Measurements from ENCODE around the gene TTF2. TPM values are rescaled to one million over a fixed set of nuclear protein-coding genes. Genes with fewer than 3 reads are reported as not detected.

TTF2 gene
- total RNA-seq, 1 experiment from 2014 or later: 38.6 TPM

- no peak for DNase-seq (ENCODE audit: unreplicated experiment)
- H3K4me1 Mint-ChIP-seq (ENCODE audit: insufficient read depth, unreplicated experiment): no peaks in the 10 kb centered on the region
- ChIA-PET POLR2A (no interaction called here), CTCF (interaction anchor here (1.4 kb wide), 1 partner anchor 11 kb away, joined by 4 read pairs; no protein-coding TSS in a partner anchor)
- H3K27ac Mint-ChIP-seq (ENCODE audit: low read depth, unreplicated experiment): no peak overlapping the region
- H3K9me3 Mint-ChIP-seq (ENCODE audit: unreplicated experiment): no peaks in the 10 kb centered on the region
- no peaks in the 10 kb centered on the region for H3K27me3 Mint-ChIP-seq (ENCODE audit: insufficient read depth, unreplicated experiment)
- peaks cover 6% of the 10 kb centered on the region for H3K36me3 Mint-ChIP-seq (ENCODE audit: insufficient read depth, unreplicated experiment)
- no peak for TF ChIP-seq CTCF (IDR thresholded peaks at IDR 0.05; ENCODE audit: unreplicated experiment)
- intact Hi-C loops (cut with micrococcal nuclease): no loop called here
- no TSS peak for BruUV-seq (replicated peaks)
- no peak overlapping the region for H3K4me3 Mint-ChIP-seq (ENCODE audit: unreplicated experiment)
Measured at GRCh38 chr1:117034791-117035290, 25.3 kb upstream of the TTF2 start.

GRCh38 chr1:117036018-117036461 lies 24.1 kb upstream of the TTF2 start:
- no peak overlapping the region for H3K27ac Mint-ChIP-seq (ENCODE audit: low read depth, unreplicated experiment)
- no peak overlapping the region for H3K4me3 Mint-ChIP-seq (ENCODE audit: unreplicated experiment)
- no peaks in the 10 kb centered on the region for H3K4me1 Mint-ChIP-seq (ENCODE audit: insufficient read depth, unreplicated experiment)
- H3K9me3 Mint-ChIP-seq (ENCODE audit: unreplicated experiment): peaks cover 7% of the 10 kb centered on the region
- no TSS peak for BruUV-seq (replicated peaks)
- ChIA-PET POLR2A (no interaction called here), CTCF (interaction anchor here (1.4 kb wide), 1 partner anchor 10 kb away, joined by 4 read pairs; no protein-coding TSS in a partner anchor)
- DNase-seq (ENCODE audit: unreplicated experiment): no peak
- TF ChIP-seq CTCF (IDR thresholded peaks at IDR 0.05; ENCODE audit: unreplicated experiment): no peak
- peaks cover 9% of the 10 kb centered on the region for H3K36me3 Mint-ChIP-seq (ENCODE audit: insufficient read depth, unreplicated experiment)
- intact Hi-C loops (cut with micrococcal nuclease): no loop called here
- H3K27me3 Mint-ChIP-seq (ENCODE audit: insufficient read depth, unreplicated experiment): no peaks in the 10 kb centered on the region

- H3K9me3 Mint-ChIP-seq (ENCODE audit: unreplicated experiment): peaks cover 7% of the 10 kb centered on the region
- BruUV-seq (replicated peaks): no TSS peak
- peaks cover 11% of the 10 kb centered on the region for H3K36me3 Mint-ChIP-seq (ENCODE audit: insufficient read depth, unreplicated experiment)
- H3K27ac Mint-ChIP-seq (ENCODE audit: low read depth, unreplicated experiment): no peak overlapping the region
- H3K4me1 Mint-ChIP-seq (ENCODE audit: insufficient read depth, unreplicated experiment): no peaks in the 10 kb centered on the region
- intact Hi-C loops (cut with micrococcal nuclease): no loop called here
- ChIA-PET POLR2A (no interaction called here), CTCF (interaction anchor here (1.1 to 1.2 kb wide), 2 partner anchors 301 to 313 kb away, joined by 3 to 4 read pairs; no protein-coding TSS in a partner anchor)
- no peaks in the 10 kb centered on the region for H3K27me3 Mint-ChIP-seq (ENCODE audit: insufficient read depth, unreplicated experiment)
- DNase-seq (ENCODE audit: unreplicated experiment): no peak
- H3K4me3 Mint-ChIP-seq (ENCODE audit: unreplicated experiment): no peak overlapping the region
- TF ChIP-seq CTCF (IDR thresholded peaks at IDR 0.05; ENCODE audit: unreplicated experiment): no peak
Measured at GRCh38 chr1:117037802-117038201, 22.3 kb upstream of the TTF2 start.

GRCh38 chr1:117038236-117038635 lies 21.9 kb upstream of the TTF2 start:
- CTCF ChIA-PET: interaction anchor here (0.6 to 1.2 kb wide), 3 partner anchors 89 to 313 kb away, joined by 3 to 4 read pairs (median 3); no protein-coding TSS in a partner anchor
- Mint-ChIP-seq H3K9me3 (ENCODE audit: unreplicated experiment) (peaks cover 7% of the 10 kb centered on the region), H3K36me3 (ENCODE audit: insufficient read depth, unreplicated experiment) (peaks cover 11% of the 10 kb centered on the region), H3K4me3 (ENCODE audit: unreplicated experiment) (no peak overlapping the region), H3K27ac (ENCODE audit: low read depth, unreplicated experiment) (no peak overlapping the region), H3K4me1 (ENCODE audit: insufficient read depth, unreplicated experiment) (no peaks in the 10 kb centered on the region), H3K27me3 (ENCODE audit: insufficient read depth, unreplicated experiment) (no peaks in the 10 kb centered on the region)
- DNase-seq (ENCODE audit: unreplicated experiment): no peak
- no TSS peak for BruUV-seq (replicated peaks)
- TF ChIP-seq CTCF (IDR thresholded peaks at IDR 0.05; ENCODE audit: unreplicated experiment): no peak
- POLR2A ChIA-PET: no interaction called here
- intact Hi-C loops (cut with micrococcal nuclease): no loop called here

Measured in MCF 10A (cell line).